ENCODE data around the gene FBXL12.
"Not testable (repeated sequence)": the region's sequence is repeated elsewhere in the genome, so short reads cannot be mapped to it uniquely, and the experiment has no call there.

FBXL12 gene

DNA sequence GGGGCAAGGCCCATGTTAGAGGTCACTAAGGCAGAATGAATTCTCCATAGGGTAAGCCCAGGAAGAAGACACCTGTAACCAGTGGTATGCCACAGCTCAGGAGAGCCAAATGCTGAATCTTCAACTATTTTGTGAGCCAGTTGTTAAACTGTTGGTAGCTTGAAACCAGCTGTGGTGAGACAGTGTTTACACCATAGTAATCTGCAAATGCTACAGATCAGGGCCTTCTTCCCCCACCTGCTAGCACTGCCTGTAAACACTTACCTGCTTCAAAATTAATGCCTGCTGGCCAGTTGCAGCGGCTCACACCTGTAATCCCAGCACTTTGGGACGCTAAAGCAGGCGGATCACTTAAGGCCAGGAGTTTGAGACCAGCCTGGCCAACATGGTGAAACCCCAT lies 12.1 kb downstream of the FBXL12 start:
- Histone ChIP-seq H3K27ac (no peak overlapping the region), H3K36me3 (peaks cover 66 to 93% (median 80%) of the 10 kb centered on the region in 11 experiments), H3K27me3 (no peaks in the 10 kb centered on the region), H3K9ac (no peak overlapping the region), H4K20me1 (peaks cover 0 to 36% (median 9%) of the 10 kb centered on the region in 11 experiments; a peak in 11 of 22 replicates), H3K9me3 (replicated peaks in 1 of 11) (no peaks in the 10 kb centered on the region), H3K4me1 (no peaks in the 10 kb centered on the region), H3K4me2 (no peak overlapping the region), H3K4me3 (no peak overlapping the region)
- no peak for TF ChIP-seq Cebpa-rat (IDR thresholded peaks at IDR 0.05)

DNA sequence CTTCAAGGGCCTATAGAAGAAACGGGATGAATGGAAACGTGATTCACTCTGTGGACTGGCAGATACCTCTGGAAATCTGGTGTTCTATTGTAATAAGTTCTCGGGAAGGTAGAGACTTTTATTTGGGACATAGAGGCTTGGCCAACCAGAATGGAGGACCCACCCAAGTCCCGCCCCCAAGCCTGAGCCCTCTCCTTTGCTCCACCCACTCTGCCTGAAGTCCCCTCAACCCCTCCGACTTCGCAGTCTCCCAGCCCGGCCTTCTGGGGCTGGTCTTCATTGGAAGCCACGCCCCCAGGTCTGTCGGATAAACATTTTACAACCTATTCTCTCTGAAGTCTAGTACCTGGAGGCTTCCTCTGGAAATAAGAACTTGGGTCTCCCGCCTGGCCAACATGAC lies 16.9 kb downstream of the FBXL12 start:
- Histone ChIP-seq H3K36me3 (peaks cover 22 to 51% (median 34%) of the 10 kb centered on the region in 11 experiments), H3K9me3 (replicated peaks in 1 of 11) (no peaks in the 10 kb centered on the region), H4K20me1 (peaks cover 0 to 11% (median 0%) of the 10 kb centered on the region in 11 experiments; a peak in 4 of 22 replicates), H3K9ac (no peak overlapping the region), H3K27ac (no peak overlapping the region), H3K4me1 (peaks cover 0 to 14% (median 2%) of the 10 kb centered on the region in 10 experiments; a peak in 9 of 20 replicates), H3K4me3 (no peak overlapping the region), H3K27me3 (no peaks in the 10 kb centered on the region), H3K4me2 (no peak overlapping the region)
- TF ChIP-seq Cebpa-rat (IDR thresholded peaks at IDR 0.05): no peak

GRCh38 chr19:9799162-9799561 lies 19.7 kb downstream of the FBXL12 start:
- H3K4me2 ChIP-seq: no peak overlapping the region
- peaks cover 0 to 24% (median 9%) of the 10 kb centered on the region in 11 experiments; a peak in 12 of 22 replicates for H3K36me3 ChIP-seq
- no peak overlapping the region for H3K4me3 ChIP-seq
- H4K20me1 ChIP-seq: no peaks in the 10 kb centered on the region; a peak in 1 of 22 replicates
- H3K9me3 ChIP-seq (replicated peaks in 1 of 11): no peaks in the 10 kb centered on the region
- H3K27ac ChIP-seq: no peak overlapping the region
- no peaks in the 10 kb centered on the region for H3K27me3 ChIP-seq
- no peak overlapping the region for H3K9ac ChIP-seq
- peaks cover 0 to 18% (median 5%) of the 10 kb centered on the region in 10 experiments; a peak in 9 of 20 replicates for H3K4me1 ChIP-seq
- no peak for TF ChIP-seq Cebpa-rat (IDR thresholded peaks at IDR 0.05)

GRCh38 chr19:9797871-9798270 lies 21.0 kb downstream of the FBXL12 start:
- TF ChIP-seq Cebpa-rat (IDR thresholded peaks at IDR 0.05): no peak
- Histone ChIP-seq H3K4me1 (peaks cover 0 to 22% (median 11%) of the 10 kb centered on the region in 10 experiments; a peak in 12 of 20 replicates), H3K4me3 (no peak overlapping the region), H3K4me2 (peak overlapping the region in 2 of 11 experiments; percentile 28 to 33; a peak in 3 of 22 replicates), H3K27ac (no peak overlapping the region), H3K9ac (no peak overlapping the region), H3K36me3 (peaks cover 0 to 15% (median under 1%) of the 10 kb centered on the region in 11 experiments; a peak in 8 of 22 replicates), H3K27me3 (no peaks in the 10 kb centered on the region), H4K20me1 (no peaks in the 10 kb centered on the region; a peak in 1 of 22 replicates), H3K9me3 (replicated peaks in 1 of 11) (peaks cover 0 to 6% (median 0%) of the 10 kb centered on the region in 11 experiments; a peak in 1 of 22 replicates)

- H3K4me2 ChIP-seq: peak overlapping the region in 3 of 11 experiments; percentile 1 to 10 (median 10); a peak in 1 of 22 replicates
- peaks cover 0 to 1% (median 0%) of the 10 kb centered on the region in 11 experiments; a peak in 1 of 22 replicates for H3K36me3 ChIP-seq
- H3K27ac ChIP-seq: peak overlapping the region in 10 of 11 experiments; percentile 14 to 71 (median 44); a peak in 14 of 22 replicates
- H3K4me3 ChIP-seq: no peak overlapping the region
- H4K20me1 ChIP-seq: no peaks in the 10 kb centered on the region; a peak in 1 of 22 replicates
- H3K9me3 ChIP-seq (replicated peaks in 1 of 11): peaks cover 0 to 6% (median 0%) of the 10 kb centered on the region in 11 experiments; a peak in 1 of 22 replicates
- peaks cover 2 to 23% (median 12%) of the 10 kb centered on the region in 10 experiments; a peak in 19 of 20 replicates for H3K4me1 ChIP-seq
- H3K9ac ChIP-seq: peak overlapping the region in 5 of 11 experiments; percentile 3 to 36 (median 13); a peak in 3 of 22 replicates
- no peak for TF ChIP-seq Cebpa-rat (IDR thresholded peaks at IDR 0.05)
- no peaks in the 10 kb centered on the region for H3K27me3 ChIP-seq
These were observed 22.6 kb downstream of the FBXL12 start for GRCh38 chr19:9796113-9796773.

DNA sequence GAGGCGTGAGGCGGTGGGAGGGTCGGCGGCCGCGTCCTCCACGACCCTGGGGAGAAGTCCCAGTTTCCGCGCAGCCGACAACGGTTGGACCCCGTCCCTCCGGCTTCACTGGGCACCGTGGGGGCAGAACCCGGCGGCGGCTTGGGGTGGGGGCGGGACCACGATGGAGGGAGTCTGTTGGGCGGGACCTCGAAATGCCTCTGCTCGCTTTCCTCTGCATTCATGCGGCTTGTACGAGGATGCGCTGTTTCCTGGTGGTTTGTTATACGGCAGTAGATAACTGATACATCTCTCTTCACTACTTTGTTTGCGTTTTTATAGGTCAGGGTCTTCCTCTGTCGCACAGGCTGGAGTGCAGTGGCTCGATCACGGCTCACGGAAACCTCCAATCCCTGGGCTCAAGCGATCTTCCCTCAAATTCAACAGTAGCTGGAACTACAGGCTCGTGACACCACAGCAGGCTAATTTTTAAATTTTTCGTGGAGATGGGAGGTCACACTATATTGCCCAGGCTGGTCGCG lies 25.7 kb downstream of the FBXL12 start:
- TF ChIP-seq Cebpa-rat (IDR thresholded peaks at IDR 0.05): no peak
- no peaks in the 10 kb centered on the region for H3K36me3 ChIP-seq
- peaks cover 0 to 6% (median 0%) of the 10 kb centered on the region in 11 experiments; a peak in 1 of 22 replicates for H3K9me3 ChIP-seq (replicated peaks in 1 of 11)
- peak overlapping the region; percentile 73 to 95 (median 83) for H3K4me3 ChIP-seq
- peaks cover 8 to 21% (median 17%) of the 10 kb centered on the region in 10 experiments; a peak in 19 of 20 replicates for H3K4me1 ChIP-seq
- peak overlapping the region; percentile 73 to 94 (median 87) for H3K27ac ChIP-seq
- peak overlapping the region; percentile 35 to 88 (median 81) for H3K4me2 ChIP-seq
- peak overlapping the region; percentile 83 to 90 (median 87) for H3K9ac ChIP-seq
- no peaks in the 10 kb centered on the region for H4K20me1 ChIP-seq
- H3K27me3 ChIP-seq: no peaks in the 10 kb centered on the region

DNA sequence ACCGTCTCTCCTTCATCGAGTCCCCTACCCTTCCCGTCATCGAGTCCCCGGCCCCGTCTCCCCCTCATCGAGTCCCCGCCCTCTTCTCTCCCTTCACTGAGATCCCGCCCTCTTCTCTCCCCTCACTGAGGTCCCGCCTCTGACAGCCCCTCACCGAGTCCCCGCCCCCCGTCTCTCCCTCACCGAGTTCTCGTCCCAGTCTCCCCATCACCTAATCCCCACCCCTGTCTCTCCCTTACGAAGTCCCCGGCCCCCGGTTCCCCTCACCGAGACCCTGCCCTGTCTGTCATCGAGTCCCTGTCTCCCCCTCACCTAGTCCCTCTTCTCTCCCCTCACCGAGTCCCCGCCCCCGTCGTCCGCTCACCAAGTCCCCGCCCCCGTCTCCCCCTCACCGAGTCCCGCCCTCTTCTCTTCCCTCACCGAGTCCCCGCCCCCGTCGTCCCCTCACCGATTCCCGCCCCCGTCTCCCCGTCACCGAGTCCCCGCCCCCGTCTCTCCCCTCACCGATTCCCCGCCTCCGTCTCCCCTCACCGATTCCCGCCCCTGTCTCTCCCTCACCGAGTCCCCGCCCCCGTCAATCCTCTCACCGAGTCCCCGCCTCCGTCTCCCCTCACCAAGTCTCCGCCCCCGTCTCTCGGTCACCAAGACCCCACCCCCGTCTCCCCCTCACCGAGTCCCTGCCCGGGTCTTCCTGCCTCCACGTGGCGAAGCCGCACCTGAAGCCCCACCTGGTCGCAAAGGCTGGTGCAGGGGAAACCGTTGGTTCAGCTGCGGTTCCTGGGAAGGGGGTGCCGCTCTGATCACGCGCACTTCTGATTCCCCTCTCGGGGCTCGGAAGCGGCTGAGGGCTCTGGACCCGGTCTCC lies 26.4 kb downstream of the FBXL12 start:
- peak overlapping the region; percentile 73 to 95 (median 83) for H3K4me3 ChIP-seq
- TF ChIP-seq Cebpa-rat (IDR thresholded peaks at IDR 0.05): no peak
- no peaks in the 10 kb centered on the region for H3K36me3 ChIP-seq
- H3K9me3 ChIP-seq (replicated peaks in 1 of 11): peaks cover 0 to 6% (median 0%) of the 10 kb centered on the region in 11 experiments; a peak in 1 of 22 replicates
- peak overlapping the region; percentile 35 to 88 (median 81) for H3K4me2 ChIP-seq
- no peaks in the 10 kb centered on the region for H3K27me3 ChIP-seq
- H3K9ac ChIP-seq: peak overlapping the region; percentile 83 to 90 (median 87)
- peaks cover 8 to 21% (median 14%) of the 10 kb centered on the region in 10 experiments; a peak in 19 of 20 replicates for H3K4me1 ChIP-seq
- H3K27ac ChIP-seq: peak overlapping the region; percentile 73 to 94 (median 87)
- H4K20me1 ChIP-seq: no peaks in the 10 kb centered on the region

DNA sequence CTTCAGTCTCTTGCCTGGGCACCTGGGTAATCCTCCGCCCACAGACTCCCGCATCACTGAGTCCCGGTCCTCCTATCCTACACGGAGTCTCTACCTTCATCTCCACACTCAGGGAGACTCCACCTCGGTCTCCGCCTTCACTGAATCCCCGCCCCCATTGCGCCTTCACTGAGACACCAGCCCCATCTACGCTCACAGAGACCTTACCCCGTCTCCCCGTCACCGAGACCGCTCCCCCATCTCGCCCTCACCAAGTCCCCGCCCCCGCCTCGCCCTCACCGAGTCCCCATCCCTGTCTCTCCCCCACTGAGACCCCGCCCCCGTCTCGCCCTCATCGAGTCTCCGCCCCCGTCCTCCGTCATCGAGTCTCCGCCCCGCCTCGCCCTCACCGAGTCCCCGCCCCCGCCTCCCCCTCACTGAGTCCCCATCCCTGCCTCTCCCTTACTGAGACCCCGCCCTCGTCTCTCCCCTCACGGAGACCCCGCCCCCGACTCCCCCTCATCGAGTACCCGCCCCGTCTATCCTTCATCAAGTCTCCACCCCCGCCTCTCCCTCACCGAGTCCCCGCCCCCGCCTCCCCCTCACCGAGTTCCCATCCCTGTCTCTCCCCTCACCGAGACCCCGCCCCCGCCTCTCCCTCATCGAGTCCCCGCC lies 27.2 kb downstream of the FBXL12 start:
- peaks cover 0 to 6% (median 0%) of the 10 kb centered on the region in 11 experiments; a peak in 1 of 22 replicates for H3K9me3 ChIP-seq (replicated peaks in 1 of 11)
- peak overlapping the region in 9 of 11 experiments; percentile 39 to 85 (median 68); a peak in 16 of 22 replicates for H3K27ac ChIP-seq
- peaks cover 11 to 24% (median 18%) of the 10 kb centered on the region in 10 experiments for H3K4me1 ChIP-seq
- H3K27me3 ChIP-seq: no peaks in the 10 kb centered on the region
- no peaks in the 10 kb centered on the region for H3K36me3 ChIP-seq
- peak overlapping the region; percentile 73 to 95 (median 83) for H3K4me3 ChIP-seq
- H3K4me2 ChIP-seq: peak overlapping the region; percentile 57 to 79 (median 71)
- H4K20me1 ChIP-seq: no peaks in the 10 kb centered on the region
- no peak for TF ChIP-seq Cebpa-rat (IDR thresholded peaks at IDR 0.05)
- peak overlapping the region; percentile 57 to 88 (median 76) for H3K9ac ChIP-seq

DNA sequence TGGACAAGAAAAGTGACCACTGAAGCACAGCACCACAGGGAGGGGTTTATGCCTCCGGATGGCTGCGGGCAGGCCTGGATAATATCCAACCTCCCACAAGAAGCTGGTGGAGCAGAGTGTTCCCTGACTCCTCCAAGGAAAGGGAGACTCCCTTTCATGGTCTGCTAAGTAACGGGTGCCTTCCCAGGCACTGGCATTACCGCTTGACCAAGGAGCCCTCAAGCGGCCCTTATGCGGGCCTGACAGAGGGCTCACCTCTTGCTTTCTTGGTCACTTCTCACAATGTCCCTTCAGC lies 27.9 kb downstream of the FBXL12 start:
- H3K9me3 ChIP-seq (replicated peaks in 1 of 11); H4K20me1 ChIP-seq; H3K27me3 ChIP-seq; H3K36me3 ChIP-seq: not testable (repeated sequence)
- peaks cover 15 to 29% (median 20%) of the 10 kb centered on the region in 10 experiments for H3K4me1 ChIP-seq
- H3K27ac ChIP-seq: peak overlapping the region in 7 of 11 experiments; percentile 39 to 57 (median 45); a peak in 8 of 22 replicates
- H3K4me3 ChIP-seq: peak overlapping the region in 9 of 10 experiments; percentile 51 to 72 (median 63); a peak in 18 of 20 replicates
- H3K9ac ChIP-seq: peak overlapping the region; percentile 36 to 76 (median 60); a peak in 18 of 22 replicates
- peak overlapping the region; percentile 57 to 79 (median 71) for H3K4me2 ChIP-seq

DNA sequence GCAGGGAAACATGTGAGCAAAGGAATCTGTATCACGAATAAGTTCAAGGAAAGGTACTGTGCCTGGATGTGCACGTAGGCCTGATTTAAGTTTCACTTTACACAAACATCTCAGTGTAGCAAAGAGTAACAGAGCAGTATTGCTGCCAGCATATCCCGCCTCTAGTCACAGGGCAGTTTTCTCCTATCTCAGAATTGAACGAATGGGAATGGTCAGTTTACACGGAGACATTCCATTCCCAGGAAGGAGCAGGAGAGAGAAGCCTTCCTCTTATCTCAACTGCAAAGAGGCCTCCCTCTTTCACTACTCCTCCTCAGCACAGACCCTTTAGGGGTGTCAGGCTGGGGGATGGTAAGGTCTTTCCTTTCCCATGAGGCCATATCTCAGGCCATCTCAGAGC lies 29.3 kb downstream of the FBXL12 start:
- Histone ChIP-seq H3K4me1 (peaks cover 19 to 31% (median 24%) of the 10 kb centered on the region in 10 experiments), H3K9ac (peak overlapping the region in 2 of 11 experiments; percentile 4 to 38; a peak in 3 of 22 replicates)
- not testable (repeated sequence) for H3K27me3 ChIP-seq; H3K9me3 ChIP-seq (replicated peaks in 1 of 11); H3K4me2 ChIP-seq; H4K20me1 ChIP-seq; H3K4me3 ChIP-seq; H3K36me3 ChIP-seq; H3K27ac ChIP-seq

All from BLaER1 treated with 17β-estradiol and CSF1 and Interleukin-3, amounts not matched to agents 10 nM and 100 nM (cell line).